ENCODE results near the gene GPR162. TPM values are rescaled to one million over a fixed set of nuclear protein-coding genes. Genes with fewer than 3 reads are reported as not detected.

GPR162 gene
- total and polyA plus RNA-seq, 10 of the 15 experiments (the other 5 are each of a cell fraction or from before 2014, with no cell fraction given) = not detected

DNA sequence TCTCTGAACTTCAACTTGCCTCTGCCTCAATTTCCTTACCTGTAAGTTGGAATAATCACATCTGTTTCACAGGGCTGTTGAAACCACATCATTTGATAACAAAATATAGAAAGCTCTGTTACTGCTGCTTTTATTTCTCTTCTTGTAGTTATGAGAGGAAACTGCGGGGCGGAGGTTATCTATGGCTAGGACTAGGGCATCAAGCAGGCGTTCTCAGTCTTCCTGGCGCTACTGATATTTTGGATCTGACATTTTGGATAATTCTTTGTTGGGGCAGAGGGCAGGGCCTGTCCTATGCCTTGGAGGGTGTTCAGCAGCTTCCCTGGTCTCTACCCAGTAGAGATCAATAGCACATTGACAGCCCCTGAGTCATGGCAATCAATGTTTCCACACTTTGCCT is 10.5 kb downstream of the GPR162 start:
- in situ Hi-C loops (cut with MboI) (no loop called here), intact Hi-C loops (cut with micrococcal nuclease; ENCODE audit: unreplicated experiment) (no loop called here)
- no peak for DNase-seq (ENCODE audit: low read depth, low spot score)
- no peak overlapping the region for H2AFZ ChIP-seq (ENCODE audit: control insufficient read depth, low read depth, low read length)
- no peaks in the 10 kb centered on the region for H4K20me1 ChIP-seq (ENCODE audit: control insufficient read depth, insufficient read depth)
- H3K27ac ChIP-seq (ENCODE audit: control insufficient read depth, insufficient read depth) = no peak overlapping the region
- WGBS (ENCODE audit: insufficient coverage, insufficient replicate concordance, low lambda C conversion rate, missing lambda C conversion rate) = 40% methylated on average over 4 of the region's 4 CpGs
- POLR2A ChIA-PET = interaction anchor here (0.7 to 1.6 kb wide), 3 partner anchors 20 to 79 kb away, joined by 3 to 8 read pairs (median 4); partner anchors contain the start of genes MLF2, SPSB2 and USP5
- no peak overlapping the region for H3K4me2 ChIP-seq (ENCODE audit: control insufficient read depth, insufficient read depth)
- peaks cover 16 to 17% of the 10 kb centered on the region in 2 experiments for H3K27me3 ChIP-seq (replicated peaks in 1 of 2; ENCODE audit: control insufficient read depth in 2 of 2, insufficient read depth in 2 of 2, low read length in 1 of 2)
- SMC1A ChIA-PET (ENCODE audit: uncharacterized antibody, unreplicated experiment) = interaction anchor here (0.7 to 5.8 kb wide), 2 partner anchors 12 to 79 kb away, joined by 3 to 35 read pairs; partner anchors contain the start of gene MLF2
- CTCF ChIA-PET = interaction anchor here (0.7 to 6.8 kb wide), 6 partner anchors 19 to 95 kb away, joined by 3 to 72 read pairs (median 13); partner anchors contain the start of genes CDCA3, MLF2 and USP5
- no peaks in the 10 kb centered on the region for H3K79me2 ChIP-seq (ENCODE audit: control insufficient read depth, insufficient read depth, low read length)
- no peaks in the 10 kb centered on the region for H3K9me3 ChIP-seq (replicated peaks; ENCODE audit: control insufficient read depth, insufficient read depth, low read length)
- no peak overlapping the region for H3K4me3 ChIP-seq
- no peak overlapping the region for H3K9ac ChIP-seq (ENCODE audit: control insufficient read depth, insufficient read depth, low read length)
- H3K36me3 ChIP-seq (ENCODE audit: control insufficient read depth in 2 of 2, insufficient read depth in 2 of 2, low read length in 1 of 2) = no peaks in the 10 kb centered on the region
- no peak for ATAC-seq
- no peak for TF ChIP-seq RELA (IDR thresholded peaks at IDR 0.05; ENCODE audit: borderline replicate concordance, partially characterized antibody)
- TF ChIP-seq NRF1 (conservative IDR thresholded peaks at IDR 0.05; ENCODE audit: low read depth, low read length) = no peak
- no peak for TF ChIP-seq MXI1 (IDR thresholded peaks at IDR 0.05; ENCODE audit: low read depth, low read length)
- TF ChIP-seq TCF3 (IDR thresholded peaks at IDR 0.05; ENCODE audit: borderline replicate concordance, insufficient read depth, low read depth, low read length) = no peak
- TF ChIP-seq PAX5 (IDR thresholded peaks at IDR 0.05; ENCODE audit: borderline replicate concordance, low read depth, low read length) = no peak
- peaks cover 4% of the 10 kb centered on the region for H3K4me1 ChIP-seq (ENCODE audit: control insufficient read depth, insufficient read depth, low read length)
- no peak for FAIRE-seq
- RAD21 ChIA-PET (ENCODE audit: unreplicated experiment) = no interaction called here
- no TSS peak for BruUV-seq (replicated peaks)

DNA sequence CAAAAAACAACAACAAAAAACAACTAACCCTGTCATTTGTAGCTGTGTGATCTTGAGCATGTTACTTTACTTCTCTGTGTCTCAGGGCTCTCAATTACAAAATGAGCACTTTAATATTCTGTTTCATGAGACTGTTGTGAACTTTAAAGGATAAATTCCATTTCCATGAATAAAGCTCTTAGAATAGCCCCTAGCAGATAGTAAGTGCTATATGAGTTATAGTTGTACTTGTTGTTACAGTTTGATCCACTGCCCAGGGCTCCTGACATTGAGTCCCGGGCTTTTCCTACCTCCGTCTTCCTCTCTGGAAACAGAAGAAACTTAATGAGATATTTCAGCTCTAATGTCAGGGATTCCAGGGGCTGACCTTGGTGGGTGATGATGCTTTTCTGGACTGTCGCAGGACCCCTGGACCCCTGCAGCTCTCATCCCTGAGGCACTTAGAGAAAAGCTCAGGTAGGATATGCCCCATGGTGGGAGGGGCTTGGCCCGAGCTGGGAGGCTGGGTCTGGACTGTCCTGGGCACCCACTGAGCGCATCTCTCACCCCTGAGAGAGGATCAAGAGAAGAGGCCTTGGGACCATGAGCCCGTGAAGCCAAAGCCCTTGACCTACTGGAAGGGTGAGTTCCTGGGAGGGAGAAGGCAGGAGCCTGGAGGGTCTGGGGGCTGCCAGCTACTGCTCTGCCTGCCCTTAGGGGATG is 11.7 kb downstream of the GPR162 start:
- peaks cover 4% of the 10 kb centered on the region for H3K4me1 ChIP-seq (ENCODE audit: control insufficient read depth, insufficient read depth, low read length)
- H3K79me2 ChIP-seq (ENCODE audit: control insufficient read depth, insufficient read depth, low read length) = no peaks in the 10 kb centered on the region
- no peak for FAIRE-seq
- no peak overlapping the region for H3K27ac ChIP-seq (ENCODE audit: control insufficient read depth, insufficient read depth)
- ChIA-PET RAD21 (ENCODE audit: unreplicated experiment) (interaction anchor here (1.3 to 1.6 kb wide), 3 partner anchors 18 to 49 kb away, joined by 3 to 5 read pairs (median 3); partner anchors contain the start of gene CDCA3), CTCF (interaction anchor here (0.6 to 6.8 kb wide), 13 partner anchors 8 to 275 kb away, joined by 3 to 72 read pairs (median 11); partner anchors contain the start of genes CDCA3, MLF2, SPSB2 and USP5), SMC1A (ENCODE audit: uncharacterized antibody, unreplicated experiment) (interaction anchor here (0.7 to 5.8 kb wide), 4 partner anchors 11 to 80 kb away, joined by 3 to 35 read pairs (median 6); partner anchors contain the start of genes CDCA3 and MLF2), POLR2A (interaction anchor here (0.6 to 1.6 kb wide), 4 partner anchors 18 to 167 kb away, joined by 3 to 8 read pairs (median 4); partner anchors contain the start of genes MLF2 and SPSB2)
- intact Hi-C loops (cut with micrococcal nuclease; ENCODE audit: unreplicated experiment) (no loop called here), in situ Hi-C loops (cut with MboI) (no loop called here)
- no peak overlapping the region for H3K9ac ChIP-seq (ENCODE audit: control insufficient read depth, insufficient read depth, low read length)
- H2AFZ ChIP-seq (ENCODE audit: control insufficient read depth, low read depth, low read length) = no peak overlapping the region
- BruUV-seq (replicated peaks) = no TSS peak
- peaks cover 11 to 17% of the 10 kb centered on the region in 2 experiments for H3K27me3 ChIP-seq (replicated peaks in 1 of 2; ENCODE audit: control insufficient read depth in 2 of 2, insufficient read depth in 2 of 2, low read length in 1 of 2)
- no peaks in the 10 kb centered on the region for H4K20me1 ChIP-seq (ENCODE audit: control insufficient read depth, insufficient read depth)
- TF ChIP-seq, protein P1, sequence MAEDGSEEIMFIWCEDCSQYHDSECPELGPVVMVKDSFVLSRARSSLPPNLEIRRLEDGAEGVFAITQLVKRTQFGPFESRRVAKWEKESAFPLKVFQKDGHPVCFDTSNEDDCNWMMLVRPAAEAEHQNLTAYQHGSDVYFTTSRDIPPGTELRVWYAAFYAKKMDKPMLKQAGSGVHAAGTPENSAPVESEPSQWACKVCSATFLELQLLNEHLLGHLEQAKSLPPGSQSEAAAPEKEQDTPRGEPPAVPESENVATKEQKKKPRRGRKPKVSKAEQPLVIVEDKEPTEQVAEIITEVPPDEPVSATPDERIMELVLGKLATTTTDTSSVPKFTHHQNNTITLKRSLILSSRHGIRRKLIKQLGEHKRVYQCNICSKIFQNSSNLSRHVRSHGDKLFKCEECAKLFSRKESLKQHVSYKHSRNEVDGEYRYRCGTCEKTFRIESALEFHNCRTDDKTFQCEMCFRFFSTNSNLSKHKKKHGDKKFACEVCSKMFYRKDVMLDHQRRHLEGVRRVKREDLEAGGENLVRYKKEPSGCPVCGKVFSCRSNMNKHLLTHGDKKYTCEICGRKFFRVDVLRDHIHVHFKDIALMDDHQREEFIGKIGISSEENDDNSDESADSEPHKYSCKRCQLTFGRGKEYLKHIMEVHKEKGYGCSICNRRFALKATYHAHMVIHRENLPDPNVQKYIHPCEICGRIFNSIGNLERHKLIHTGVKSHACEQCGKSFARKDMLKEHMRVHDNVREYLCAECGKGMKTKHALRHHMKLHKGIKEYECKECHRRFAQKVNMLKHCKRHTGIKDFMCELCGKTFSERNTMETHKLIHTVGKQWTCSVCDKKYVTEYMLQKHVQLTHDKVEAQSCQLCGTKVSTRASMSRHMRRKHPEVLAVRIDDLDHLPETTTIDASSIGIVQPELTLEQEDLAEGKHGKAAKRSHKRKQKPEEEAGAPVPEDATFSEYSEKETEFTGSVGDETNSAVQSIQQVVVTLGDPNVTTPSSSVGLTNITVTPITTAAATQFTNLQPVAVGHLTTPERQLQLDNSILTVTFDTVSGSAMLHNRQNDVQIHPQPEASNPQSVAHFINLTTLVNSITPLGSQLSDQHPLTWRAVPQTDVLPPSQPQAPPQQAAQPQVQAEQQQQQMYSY (CRISPR knock-in tag; IDR thresholded peaks at IDR 0.05) = no peak
- no peak for TF ChIP-seq YBX1 (IDR thresholded peaks at IDR 0.05)
- H3K36me3 ChIP-seq (ENCODE audit: control insufficient read depth in 2 of 2, insufficient read depth in 2 of 2, low read length in 1 of 2) = no peaks in the 10 kb centered on the region
- H3K4me2 ChIP-seq (ENCODE audit: control insufficient read depth, insufficient read depth) = no peak overlapping the region
- no peaks in the 10 kb centered on the region for H3K9me3 ChIP-seq (replicated peaks; ENCODE audit: control insufficient read depth, insufficient read depth, low read length)
- 53% methylated on average over 6 of the region's 6 CpGs for WGBS (ENCODE audit: insufficient coverage, insufficient replicate concordance, low lambda C conversion rate, missing lambda C conversion rate)
- H3K4me3 ChIP-seq = no peak overlapping the region
- ATAC-seq = no peak
- DNase-seq (ENCODE audit: low read depth, low spot score) = no peak

Measured in GM12878 (cell line).